C4-2B (cell line): ENCODE data around the gene RPTOR.

Experiments used
- H3K27ac ChIP-seq: fragments of 450-650 bp; 2 replicates; pipeline ENCODE4 v1.5.1; 2017
- ZFX ChIP-seq: fragments of 450-650 bp; IDR thresholded peaks from 2 replicates; pipeline ENCODE4 v1.6.1; 2017
- TF ChIP-seq, protein P1 (sequence below): fragments of 450-650 bp; conservative IDR thresholded peaks from 2 replicates; pipeline ENCODE4 v1.5.1; 2017; ENCODE audit warnings: mild to moderate bottlenecking

RPTOR gene

DNA sequence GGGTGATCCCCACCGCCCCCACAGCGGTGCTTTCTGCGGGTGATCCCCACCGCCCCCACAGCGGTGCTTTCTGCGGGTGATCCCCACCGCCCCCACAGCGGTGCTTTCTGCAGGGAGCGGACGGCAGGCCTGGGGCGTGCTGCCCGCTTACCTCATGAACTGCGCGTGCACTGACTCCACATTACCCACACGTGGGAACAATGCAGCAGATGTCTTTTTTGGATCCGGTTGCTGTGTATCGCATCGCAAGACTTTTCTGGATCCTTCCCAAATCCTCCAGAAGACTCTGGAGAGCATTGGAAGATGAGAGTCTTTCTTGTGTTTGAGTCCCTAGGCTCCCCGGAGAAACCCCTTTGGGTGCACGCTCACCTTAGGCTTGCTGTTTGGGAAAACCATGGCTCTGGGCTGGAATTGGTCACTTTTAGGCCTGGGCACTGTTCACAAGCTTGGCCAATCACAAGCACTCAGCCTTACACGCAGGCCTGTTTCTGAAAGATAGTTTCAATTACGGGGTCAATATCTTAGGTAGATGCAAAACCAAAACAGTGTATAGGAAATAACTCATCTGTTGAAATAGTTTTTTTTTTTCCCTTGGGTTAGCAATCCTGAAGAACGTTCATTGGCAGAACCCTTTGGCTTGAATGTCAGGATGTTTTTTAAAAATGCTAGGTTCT, 201.8 kb downstream of the RPTOR start:
- TF ChIP-seq, protein P1, sequence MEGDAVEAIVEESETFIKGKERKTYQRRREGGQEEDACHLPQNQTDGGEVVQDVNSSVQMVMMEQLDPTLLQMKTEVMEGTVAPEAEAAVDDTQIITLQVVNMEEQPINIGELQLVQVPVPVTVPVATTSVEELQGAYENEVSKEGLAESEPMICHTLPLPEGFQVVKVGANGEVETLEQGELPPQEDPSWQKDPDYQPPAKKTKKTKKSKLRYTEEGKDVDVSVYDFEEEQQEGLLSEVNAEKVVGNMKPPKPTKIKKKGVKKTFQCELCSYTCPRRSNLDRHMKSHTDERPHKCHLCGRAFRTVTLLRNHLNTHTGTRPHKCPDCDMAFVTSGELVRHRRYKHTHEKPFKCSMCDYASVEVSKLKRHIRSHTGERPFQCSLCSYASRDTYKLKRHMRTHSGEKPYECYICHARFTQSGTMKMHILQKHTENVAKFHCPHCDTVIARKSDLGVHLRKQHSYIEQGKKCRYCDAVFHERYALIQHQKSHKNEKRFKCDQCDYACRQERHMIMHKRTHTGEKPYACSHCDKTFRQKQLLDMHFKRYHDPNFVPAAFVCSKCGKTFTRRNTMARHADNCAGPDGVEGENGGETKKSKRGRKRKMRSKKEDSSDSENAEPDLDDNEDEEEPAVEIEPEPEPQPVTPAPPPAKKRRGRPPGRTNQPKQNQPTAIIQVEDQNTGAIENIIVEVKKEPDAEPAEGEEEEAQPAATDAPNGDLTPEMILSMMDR = no peak
- no peak for TF ChIP-seq ZFX
- no peak overlapping the region for H3K27ac ChIP-seq

DNA sequence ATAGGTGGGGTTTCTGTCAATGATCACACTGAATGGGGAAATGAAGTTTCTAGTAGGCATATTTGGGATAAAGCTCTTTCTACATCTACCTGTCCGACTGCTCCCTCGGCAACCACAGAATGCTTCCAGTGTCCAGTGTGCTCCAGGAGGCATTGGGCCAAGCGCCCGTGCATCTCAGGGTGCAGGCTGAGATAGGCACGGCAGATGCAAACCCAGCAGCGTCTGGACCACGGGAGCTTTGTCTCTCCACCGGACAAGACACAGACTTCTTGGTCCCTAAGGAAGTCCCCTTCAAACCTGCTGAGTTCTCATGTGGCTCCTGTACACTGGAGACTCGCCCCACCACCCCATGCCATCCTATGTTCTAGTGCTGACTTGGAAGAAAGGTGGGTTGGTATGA, 202.8 kb downstream of the RPTOR start:
- H3K27ac ChIP-seq = no peak overlapping the region
- TF ChIP-seq ZFX = no peak
- TF ChIP-seq, protein P1 = no peak

DNA sequence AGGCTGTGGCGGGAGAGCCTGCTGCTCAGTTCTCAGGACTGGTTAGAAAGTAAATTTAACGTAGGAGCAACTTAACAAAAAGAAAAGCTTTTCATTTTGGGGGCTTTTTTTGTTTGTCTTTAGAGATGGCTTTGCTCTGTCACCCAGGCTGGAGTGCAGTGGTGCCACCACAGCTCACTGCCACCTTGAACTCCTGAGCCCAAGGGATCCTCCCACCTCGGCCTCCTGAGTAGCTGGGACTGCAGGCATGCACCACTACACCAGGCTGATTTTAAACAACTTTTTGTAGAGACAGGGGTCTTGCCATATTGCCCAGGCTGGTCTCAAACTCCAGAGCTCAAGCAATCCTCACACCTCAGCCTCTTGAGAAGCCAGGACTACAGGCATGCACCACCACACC, 205.0 kb downstream of the RPTOR start:
- no peak overlapping the region for H3K27ac ChIP-seq
- TF ChIP-seq, protein P1 = no peak
- TF ChIP-seq ZFX = no peak

DNA sequence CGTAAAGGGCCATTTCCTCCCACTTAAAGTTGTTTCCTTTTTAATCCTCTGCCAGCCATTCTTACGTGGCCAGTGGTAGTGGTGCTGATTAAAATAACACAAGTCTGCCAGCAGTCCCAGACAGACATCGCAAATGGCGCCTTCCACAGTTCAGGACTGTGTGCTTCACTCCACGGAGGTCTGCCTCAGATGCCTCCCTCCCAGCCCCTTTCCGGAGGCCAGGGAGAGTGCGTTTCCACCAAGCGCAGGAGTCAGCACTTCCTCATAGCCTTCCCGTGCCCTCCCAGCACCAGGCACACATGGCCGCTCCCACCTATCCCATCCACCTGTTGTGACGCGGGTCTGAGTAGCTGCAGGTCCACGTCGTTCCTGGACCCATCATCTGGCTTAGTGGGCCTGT, 205.6 kb downstream of the RPTOR start:
- no peak overlapping the region for H3K27ac ChIP-seq
- no peak for TF ChIP-seq ZFX
- TF ChIP-seq, protein P1 = no peak

DNA sequence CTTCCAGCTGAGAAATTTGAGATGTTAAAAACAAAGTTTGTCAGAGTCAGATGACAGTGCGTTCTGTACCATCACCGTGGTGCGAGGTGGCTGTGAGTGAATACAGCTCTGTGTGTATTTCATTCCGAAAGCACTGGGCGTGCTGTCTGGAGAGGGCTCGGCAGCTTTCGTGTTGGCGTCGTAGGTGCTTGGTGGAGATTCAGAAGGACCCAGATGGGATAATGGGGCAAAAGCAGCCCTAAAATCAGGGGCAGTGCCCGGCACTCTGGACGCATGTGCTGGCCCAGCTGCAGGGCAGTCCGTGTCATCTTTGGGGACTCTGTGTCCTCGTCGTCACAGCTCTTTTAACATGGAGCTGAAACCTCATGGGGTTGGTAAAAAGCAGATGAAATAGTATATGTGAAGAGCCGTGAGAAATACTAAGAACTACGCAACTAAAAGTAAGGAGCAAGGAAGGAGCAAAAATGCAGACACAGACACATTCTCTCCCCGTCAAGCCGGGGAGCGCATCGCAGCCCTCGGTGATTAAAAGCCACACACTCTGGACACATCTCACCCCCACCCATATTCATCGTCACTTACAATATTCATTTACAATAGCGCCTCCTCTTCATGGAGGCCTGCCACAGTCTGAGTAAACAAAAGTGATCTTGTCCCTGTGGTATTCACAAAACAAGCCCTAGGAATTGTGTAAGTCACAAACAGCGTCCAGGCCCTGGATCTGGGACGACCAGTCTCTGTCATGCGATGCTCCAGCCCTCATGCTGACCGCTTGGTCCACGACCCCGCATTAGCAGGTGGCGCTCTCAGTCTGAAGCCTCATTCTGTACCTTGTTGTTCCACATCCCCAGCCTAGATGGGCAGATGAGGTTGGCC, 206.7 kb downstream of the RPTOR start:
- TF ChIP-seq, protein P1 = no peak
- TF ChIP-seq ZFX = no peak
- no peak overlapping the region for H3K27ac ChIP-seq

DNA sequence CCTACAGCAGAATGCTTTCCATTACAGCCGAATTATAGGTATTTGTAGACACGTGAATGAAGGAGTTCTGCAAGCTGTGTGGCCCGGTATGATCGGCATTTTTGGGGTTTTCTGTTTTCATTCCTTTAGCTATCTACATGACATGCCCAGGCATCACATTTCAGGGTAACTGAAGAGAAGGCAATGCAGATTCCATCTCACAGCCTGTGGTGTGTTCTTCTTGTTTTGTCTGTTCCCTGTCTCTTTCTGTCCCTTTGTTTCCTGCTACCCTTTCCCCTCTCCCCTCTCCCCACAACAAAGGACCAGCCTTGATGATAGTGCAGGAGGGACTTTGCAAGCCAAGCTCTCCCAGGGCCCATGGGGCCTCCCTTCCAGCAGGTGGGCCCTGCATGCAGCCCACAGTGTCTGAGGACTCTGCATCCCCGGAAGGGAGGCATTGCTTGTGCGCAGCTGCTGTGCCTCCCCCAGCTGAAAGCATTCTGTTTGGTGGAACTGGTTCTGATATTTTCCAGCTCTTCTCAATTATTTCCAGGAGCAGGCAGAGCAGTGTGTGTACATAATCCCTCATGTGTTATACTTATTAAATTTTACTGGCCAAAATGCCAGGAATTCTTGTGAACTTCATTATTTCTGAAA, 207.4 kb downstream of the RPTOR start:
- TF ChIP-seq ZFX = no peak
- TF ChIP-seq, protein P1 = no peak
- H3K27ac ChIP-seq = no peak overlapping the region
